HepG2 (cell line): ENCODE results near the gene USP7. TPM values are rescaled to one million over a fixed set of nuclear protein-coding genes. Genes with fewer than 3 reads are reported as not detected.
A peak's percentile ranks its signal among the peaks of the same experiment; 100 is the strongest.

Experiments
- ESRRA ChIP-seq: sonication (generic); formaldehyde crosslinking; IDR thresholded peaks from 2 replicates; pipeline ENCODE4 v1.5.1; 2020; ENCODE audit warnings: mild to moderate bottlenecking, low read depth, missing genetic modification reagents
- HDAC1 ChIP-seq: sonication (generic); formaldehyde crosslinking; IDR thresholded peaks from 2 replicates; pipeline ENCODE4 v1.5.1; 2020; ENCODE audit warnings: mild to moderate bottlenecking, missing genetic modification reagents
- JDP2 ChIP-seq: sonication (generic); formaldehyde crosslinking; IDR thresholded peaks from 2 replicates; pipeline ENCODE4 v1.8.1; 2022; ENCODE audit warnings: missing genetic modification reagents, borderline replicate concordance
- KDM6A ChIP-seq: IDR thresholded peaks from 2 replicates; pipeline ENCODE4 v1.6.1; 2016; ENCODE audit warnings: low read depth
- MTF1 ChIP-seq: sonication (generic); formaldehyde crosslinking; IDR thresholded peaks from 2 replicates; pipeline ENCODE4 v1.5.0; 2020; ENCODE audit warnings: missing genetic modification reagents
- PITX1 ChIP-seq: sonication (generic); formaldehyde crosslinking; IDR thresholded peaks from 2 replicates; pipeline ENCODE4 v1.5.1; 2020; ENCODE audit warnings: mild to moderate bottlenecking, missing genetic modification reagents
- REPIN1 ChIP-seq: sonication (generic); formaldehyde crosslinking; IDR thresholded peaks from 2 replicates; pipeline ENCODE4 v1.8.0; 2022; ENCODE audit warnings: missing genetic modification reagents, low read depth, mild to moderate bottlenecking, borderline replicate concordance
- SP140L ChIP-seq: sonication (generic); formaldehyde crosslinking; IDR thresholded peaks from 2 replicates; pipeline ENCODE4 v1.4.0; 2020; ENCODE audit warnings: missing genetic modification reagents, borderline replicate concordance
- SRY ChIP-seq: sonication (generic); formaldehyde crosslinking; IDR thresholded peaks from 2 replicates; pipeline ENCODE4 v1.8.0; 2022; ENCODE audit warnings: mild to moderate bottlenecking, missing genetic modification reagents
- ZBTB44 ChIP-seq: sonication (generic); formaldehyde crosslinking; IDR thresholded peaks from 2 replicates; pipeline ENCODE4 v1.4.0; 2020; ENCODE audit warnings: missing genetic modification reagents
- ZNF382 ChIP-seq: sonication (generic); formaldehyde crosslinking; IDR thresholded peaks from 2 replicates; pipeline ENCODE4 v1.5.0; 2020; ENCODE audit warnings: missing genetic modification reagents, mild to moderate bottlenecking, borderline replicate concordance
- ZNF451 ChIP-seq: sonication (generic); formaldehyde crosslinking; IDR thresholded peaks from 2 replicates; pipeline ENCODE4 v1.5.0; 2020; ENCODE audit warnings: mild to moderate bottlenecking, missing genetic modification reagents
- ZNF660 ChIP-seq: sonication (generic); formaldehyde crosslinking; IDR thresholded peaks from 2 replicates; pipeline ENCODE4 v1.5.1; 2020; ENCODE audit warnings: mild to moderate bottlenecking, low read depth, missing genetic modification reagents, borderline replicate concordance
- ZNF747 ChIP-seq: sonication (generic); formaldehyde crosslinking; IDR thresholded peaks from 2 replicates; pipeline ENCODE4 v1.8.1; 2023; ENCODE audit warnings: missing genetic modification reagents, mild to moderate bottlenecking, borderline replicate concordance
- ZNF773 ChIP-seq: sonication (generic); formaldehyde crosslinking; IDR thresholded peaks from 2 replicates; pipeline ENCODE4 v1.4.0; 2020; ENCODE audit warnings: missing genetic modification reagents, borderline replicate concordance
- ZSCAN25 ChIP-seq: sonication (generic); formaldehyde crosslinking; IDR thresholded peaks from 2 replicates; pipeline ENCODE4 v1.8.0; 2022; ENCODE audit warnings: mild to moderate bottlenecking, missing genetic modification reagents
- polyA plus RNA-seq, 8 experiments: library from polyadenylated mRNA; depleted of rRNA in 3 of 8; stranded (reverse) in 7 of 8; unstranded in 1 of 8; fragments of >200 nt; fragmentation: Illumina TruSeq in 4 of 8; extraction: Trizol in 4 of 8; gene quantifications; 2 replicates each; pipeline versions ENCODE4 v1.2.1 to v1.2.3, GENCODE V29; 2011 to 2016; ENCODE audit warnings: low read depth in 4 of 8, missing spikeins in 1 of 8, mixed read lengths in 1 of 8; ENCODE audit not compliant: insufficient read depth in 1 of 8
- total RNA-seq, 5 experiments: library from RNA; depleted of rRNA; stranded (reverse); fragments of >200 nt; fragmentation: Illumina TruSeq; extraction: Trizol; gene quantifications; 2 replicates each; pipeline ENCODE4 v1.2.3, GENCODE V29; 2016; ENCODE audit warnings: low read depth in 1 of 5
- TF ChIP-seq, protein P1 (sequence below): sonication (generic); formaldehyde crosslinking; IDR thresholded peaks from 2 replicates; pipeline ENCODE4 v1.4.0; 2020; ENCODE audit warnings: missing genetic modification reagents, mild to moderate bottlenecking, borderline replicate concordance
- TF ChIP-seq, protein P2 (sequence below): sonication (generic); formaldehyde crosslinking; IDR thresholded peaks from 2 replicates; pipeline ENCODE4 v1.4.0; 2020; ENCODE audit warnings: mild to moderate bottlenecking, missing genetic modification reagents, borderline replicate concordance
- TF ChIP-seq, protein P3 (sequence below): sonication (generic); formaldehyde crosslinking; IDR thresholded peaks from 2 replicates; pipeline ENCODE4 v1.9.0; 2021; ENCODE audit warnings: missing genetic modification reagents, mild to moderate bottlenecking, borderline replicate concordance

The USP7 gene
- total and polyA plus RNA-seq, 2 of the 13 experiments (the other 11 are each of a cell fraction or from before 2014, with no cell fraction given): 52.5 to 173 TPM

DNA sequence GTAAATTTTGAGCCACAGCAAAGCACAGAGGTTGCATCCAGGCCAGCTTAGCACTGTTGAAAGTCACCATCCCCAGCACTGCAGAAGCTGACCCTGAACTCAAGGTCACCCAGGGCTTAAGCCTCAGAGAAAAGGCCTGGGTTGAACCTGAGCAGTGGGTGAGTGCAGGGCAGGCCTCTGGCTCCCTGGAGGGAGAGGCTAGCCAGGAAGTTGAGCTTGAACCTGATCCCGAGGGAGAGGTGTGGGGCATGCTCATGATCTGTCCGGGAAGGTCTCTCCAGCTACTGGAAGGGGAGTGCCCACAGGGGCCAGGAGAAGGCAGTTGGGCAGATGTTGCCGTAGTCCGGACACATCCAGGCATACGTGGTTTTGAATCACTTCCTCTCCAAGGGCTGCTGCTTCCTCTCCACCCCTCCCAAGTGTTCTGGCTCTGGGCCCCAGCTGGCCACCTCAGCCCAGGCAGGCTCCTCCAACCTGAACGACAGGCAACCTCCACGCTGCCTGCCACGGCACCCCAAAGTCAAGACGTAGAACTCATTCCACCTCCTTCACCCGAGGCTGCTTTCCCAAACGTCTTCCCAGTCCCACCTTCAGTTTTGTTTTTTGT, 113.3 kb downstream of the USP7 start (continued):
- TF ChIP-seq, protein P1, sequence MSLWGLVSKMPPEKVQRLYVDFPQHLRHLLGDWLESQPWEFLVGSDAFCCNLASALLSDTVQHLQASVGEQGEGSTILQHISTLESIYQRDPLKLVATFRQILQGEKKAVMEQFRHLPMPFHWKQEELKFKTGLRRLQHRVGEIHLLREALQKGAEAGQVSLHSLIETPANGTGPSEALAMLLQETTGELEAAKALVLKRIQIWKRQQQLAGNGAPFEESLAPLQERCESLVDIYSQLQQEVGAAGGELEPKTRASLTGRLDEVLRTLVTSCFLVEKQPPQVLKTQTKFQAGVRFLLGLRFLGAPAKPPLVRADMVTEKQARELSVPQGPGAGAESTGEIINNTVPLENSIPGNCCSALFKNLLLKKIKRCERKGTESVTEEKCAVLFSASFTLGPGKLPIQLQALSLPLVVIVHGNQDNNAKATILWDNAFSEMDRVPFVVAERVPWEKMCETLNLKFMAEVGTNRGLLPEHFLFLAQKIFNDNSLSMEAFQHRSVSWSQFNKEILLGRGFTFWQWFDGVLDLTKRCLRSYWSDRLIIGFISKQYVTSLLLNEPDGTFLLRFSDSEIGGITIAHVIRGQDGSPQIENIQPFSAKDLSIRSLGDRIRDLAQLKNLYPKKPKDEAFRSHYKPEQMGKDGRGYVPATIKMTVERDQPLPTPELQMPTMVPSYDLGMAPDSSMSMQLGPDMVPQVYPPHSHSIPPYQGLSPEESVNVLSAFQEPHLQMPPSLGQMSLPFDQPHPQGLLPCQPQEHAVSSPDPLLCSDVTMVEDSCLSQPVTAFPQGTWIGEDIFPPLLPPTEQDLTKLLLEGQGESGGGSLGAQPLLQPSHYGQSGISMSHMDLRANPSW: 0 out of 2 replicates have a peak, but pooled peaks have one; percentile 20
- TF ChIP-seq MTF1 (no peak), SRY (0 out of 2 replicates have a peak, but pooled peaks have one; percentile 70), ZNF747 (CRISPR knock-in tag) (peak; percentile 96), ZBTB44 (CRISPR knock-in tag) (0 out of 2 replicates have a peak, but pooled peaks have one; percentile 52), PITX1 (CRISPR knock-in tag) (peak; percentile 99), ZNF773 (CRISPR knock-in tag) (0 out of 2 replicates have a peak, but pooled peaks have one; percentile 75), ZNF451 (peak; percentile 89; the same call in 1 of the 2 replicates), ZSCAN25 (peak; percentile 96), ZNF382 (no peak), JDP2 (CRISPR knock-in tag) (no peak), SP140L (CRISPR knock-in tag) (peak; percentile 95; the same call in 1 of the 2 replicates), HDAC1 (CRISPR knock-in tag) (peak; percentile 82), ESRRA (CRISPR knock-in tag) (peak; percentile 99), REPIN1 (CRISPR knock-in tag) (peak; percentile 96), KDM6A (peak; percentile 34; the same call in 1 of the 2 replicates), ZNF660 (no peak)
- TF ChIP-seq, protein P2, sequence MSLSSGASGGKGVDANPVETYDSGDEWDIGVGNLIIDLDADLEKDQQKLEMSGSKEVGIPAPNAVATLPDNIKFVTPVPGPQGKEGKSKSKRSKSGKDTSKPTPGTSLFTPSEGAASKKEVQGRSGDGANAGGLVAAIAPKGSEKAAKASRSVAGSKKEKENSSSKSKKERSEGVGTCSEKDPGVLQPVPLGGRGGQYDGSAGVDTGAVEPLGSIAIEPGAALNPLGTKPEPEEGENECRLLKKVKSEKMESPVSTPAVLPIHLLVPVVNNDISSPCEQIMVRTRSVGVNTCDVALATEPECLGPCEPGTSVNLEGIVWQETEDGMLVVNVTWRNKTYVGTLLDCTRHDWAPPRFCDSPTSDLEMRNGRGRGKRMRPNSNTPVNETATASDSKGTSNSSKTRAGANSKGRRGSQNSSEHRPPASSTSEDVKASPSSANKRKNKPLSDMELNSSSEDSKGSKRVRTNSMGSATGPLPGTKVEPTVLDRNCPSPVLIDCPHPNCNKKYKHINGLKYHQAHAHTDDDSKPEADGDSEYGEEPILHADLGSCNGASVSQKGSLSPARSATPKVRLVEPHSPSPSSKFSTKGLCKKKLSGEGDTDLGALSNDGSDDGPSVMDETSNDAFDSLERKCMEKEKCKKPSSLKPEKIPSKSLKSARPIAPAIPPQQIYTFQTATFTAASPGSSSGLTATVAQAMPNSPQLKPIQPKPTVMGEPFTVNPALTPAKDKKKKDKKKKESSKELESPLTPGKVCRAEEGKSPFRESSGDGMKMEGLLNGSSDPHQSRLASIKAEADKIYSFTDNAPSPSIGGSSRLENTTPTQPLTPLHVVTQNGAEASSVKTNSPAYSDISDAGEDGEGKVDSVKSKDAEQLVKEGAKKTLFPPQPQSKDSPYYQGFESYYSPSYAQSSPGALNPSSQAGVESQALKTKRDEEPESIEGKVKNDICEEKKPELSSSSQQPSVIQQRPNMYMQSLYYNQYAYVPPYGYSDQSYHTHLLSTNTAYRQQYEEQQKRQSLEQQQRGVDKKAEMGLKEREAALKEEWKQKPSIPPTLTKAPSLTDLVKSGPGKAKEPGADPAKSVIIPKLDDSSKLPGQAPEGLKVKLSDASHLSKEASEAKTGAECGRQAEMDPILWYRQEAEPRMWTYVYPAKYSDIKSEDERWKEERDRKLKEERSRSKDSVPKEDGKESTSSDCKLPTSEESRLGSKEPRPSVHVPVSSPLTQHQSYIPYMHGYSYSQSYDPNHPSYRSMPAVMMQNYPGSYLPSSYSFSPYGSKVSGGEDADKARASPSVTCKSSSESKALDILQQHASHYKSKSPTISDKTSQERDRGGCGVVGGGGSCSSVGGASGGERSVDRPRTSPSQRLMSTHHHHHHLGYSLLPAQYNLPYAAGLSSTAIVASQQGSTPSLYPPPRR (CRISPR knock-in tag): peak; percentile 89; the same call in 1 of the 2 replicates
- TF ChIP-seq, protein P3, sequence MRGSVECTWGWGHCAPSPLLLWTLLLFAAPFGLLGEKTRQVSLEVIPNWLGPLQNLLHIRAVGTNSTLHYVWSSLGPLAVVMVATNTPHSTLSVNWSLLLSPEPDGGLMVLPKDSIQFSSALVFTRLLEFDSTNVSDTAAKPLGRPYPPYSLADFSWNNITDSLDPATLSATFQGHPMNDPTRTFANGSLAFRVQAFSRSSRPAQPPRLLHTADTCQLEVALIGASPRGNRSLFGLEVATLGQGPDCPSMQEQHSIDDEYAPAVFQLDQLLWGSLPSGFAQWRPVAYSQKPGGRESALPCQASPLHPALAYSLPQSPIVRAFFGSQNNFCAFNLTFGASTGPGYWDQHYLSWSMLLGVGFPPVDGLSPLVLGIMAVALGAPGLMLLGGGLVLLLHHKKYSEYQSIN (CRISPR knock-in tag): no peak
